MCF 10A (cell line): ENCODE data around the gene TLR10. TPM values are rescaled to one million over a fixed set of nuclear protein-coding genes. Genes with fewer than 3 reads are reported as not detected.
A peak's percentile ranks its signal among the peaks of the same experiment; 100 is the strongest.

Source experiments
- BruUV-seq: library from RNA; stranded (reverse); fragments of 400-500 nt; replicated peaks from 2 replicates; lab custom pipeline; 2021; lab: Mats Ljungman, UMichigan
- CTCF ChIA-PET: fragments of 300-600 bp; sonication (Branson Sonifier 250); formaldehyde crosslinking; extraction: SDS; loops from one replicate; lab custom pipeline; 2021; ENCODE audit warnings: antibody characterized with exemption, inconsistent platforms; lab: Yijun Ruan, JAX
- POLR2A ChIA-PET: fragments of 300-600, 350-650 bp; sonication (Branson Sonifier 250); formaldehyde crosslinking; extraction: SDS; loops from one replicate; lab custom pipeline; 2020; ENCODE audit warnings: antibody characterized with exemption, inconsistent platforms; lab: Yijun Ruan, JAX
- DNase-seq: peaks from one replicate; pipeline ENCODE4 v3.0.0-alpha.2; 2018; ENCODE audit not compliant: unreplicated experiment
- H3K27ac Mint-ChIP-seq: one replicate; pipeline ENCODE4 v1.8.0; 2022; ENCODE audit warnings: mild to moderate bottlenecking, low read depth, mixed read lengths; ENCODE audit not compliant: unreplicated experiment
- H3K27me3 Mint-ChIP-seq: one replicate; pipeline ENCODE4 v1.8.0; 2022; ENCODE audit warnings: mixed read lengths; ENCODE audit not compliant: insufficient read depth, unreplicated experiment
- H3K36me3 Mint-ChIP-seq: one replicate; pipeline ENCODE4 v1.8.0; 2022; ENCODE audit warnings: mild to moderate bottlenecking, moderate library complexity, mixed read lengths; ENCODE audit not compliant: insufficient read depth, unreplicated experiment
- H3K4me1 Mint-ChIP-seq: one replicate; pipeline ENCODE4 v1.8.0; 2022; ENCODE audit warnings: mixed read lengths; ENCODE audit not compliant: insufficient read depth, unreplicated experiment
- H3K4me3 Mint-ChIP-seq: one replicate; pipeline ENCODE4 v1.8.0; 2022; ENCODE audit warnings: mild to moderate bottlenecking, moderate library complexity, mixed read lengths; ENCODE audit not compliant: unreplicated experiment
- H3K9me3 Mint-ChIP-seq: one replicate; pipeline ENCODE4 v1.8.0; 2022; ENCODE audit warnings: mixed read lengths; ENCODE audit not compliant: unreplicated experiment
- intact Hi-C: fragments of 100-400 bp; cut with micrococcal nuclease; formaldehyde crosslinking; loops from 2 replicates; pipeline ENCODE4 v1.14.1; 2022
- total RNA-seq: library from RNA; stranded (reverse); gene quantifications from 2 replicates; pipeline ENCODE4 v1.2.3, GENCODE V29; 2022
- TF ChIP-seq, protein P1 (sequence below): fragments of 200-600 bp; IDR thresholded peaks from one replicate; pipeline ENCODE4 v1.8.0; 2022; ENCODE audit warnings: antibody characterized with exemption, mild to moderate bottlenecking; ENCODE audit not compliant: unreplicated experiment

TLR10 gene
- total RNA-seq, 1 experiment from 2014 or later, result not detected

GRCh38 chr4:38734911-38735310 is 47.9 kb downstream of the TLR10 start:
- DNase-seq, result no peak
- peaks cover 5% of the 10 kb centered on the region for H3K4me1 Mint-ChIP-seq
- H3K27ac Mint-ChIP-seq, result no peak overlapping the region
- no TSS peak for BruUV-seq
- no peak overlapping the region for H3K4me3 Mint-ChIP-seq
- ChIA-PET CTCF (interaction anchor here (0.8 to 1.7 kb wide), 8 partner anchors 16 to 673 kb away, joined by 3 to 11 read pairs (median 4); partner anchors contain the start of gene TLR10), POLR2A (interaction anchor here (1.1 kb wide), 1 partner anchor 16 kb away, joined by 3 read pairs; no protein-coding TSS in a partner anchor)
- peaks cover 13% of the 10 kb centered on the region for H3K9me3 Mint-ChIP-seq
- no peaks in the 10 kb centered on the region for H3K27me3 Mint-ChIP-seq
- intact Hi-C loops, result no loop called here
- no peaks in the 10 kb centered on the region for H3K36me3 Mint-ChIP-seq
- TF ChIP-seq, protein P1, sequence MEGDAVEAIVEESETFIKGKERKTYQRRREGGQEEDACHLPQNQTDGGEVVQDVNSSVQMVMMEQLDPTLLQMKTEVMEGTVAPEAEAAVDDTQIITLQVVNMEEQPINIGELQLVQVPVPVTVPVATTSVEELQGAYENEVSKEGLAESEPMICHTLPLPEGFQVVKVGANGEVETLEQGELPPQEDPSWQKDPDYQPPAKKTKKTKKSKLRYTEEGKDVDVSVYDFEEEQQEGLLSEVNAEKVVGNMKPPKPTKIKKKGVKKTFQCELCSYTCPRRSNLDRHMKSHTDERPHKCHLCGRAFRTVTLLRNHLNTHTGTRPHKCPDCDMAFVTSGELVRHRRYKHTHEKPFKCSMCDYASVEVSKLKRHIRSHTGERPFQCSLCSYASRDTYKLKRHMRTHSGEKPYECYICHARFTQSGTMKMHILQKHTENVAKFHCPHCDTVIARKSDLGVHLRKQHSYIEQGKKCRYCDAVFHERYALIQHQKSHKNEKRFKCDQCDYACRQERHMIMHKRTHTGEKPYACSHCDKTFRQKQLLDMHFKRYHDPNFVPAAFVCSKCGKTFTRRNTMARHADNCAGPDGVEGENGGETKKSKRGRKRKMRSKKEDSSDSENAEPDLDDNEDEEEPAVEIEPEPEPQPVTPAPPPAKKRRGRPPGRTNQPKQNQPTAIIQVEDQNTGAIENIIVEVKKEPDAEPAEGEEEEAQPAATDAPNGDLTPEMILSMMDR, result no peak

- no peaks in the 10 kb centered on the region for H3K27me3 Mint-ChIP-seq
- no peak overlapping the region for H3K4me3 Mint-ChIP-seq
- CTCF ChIA-PET, result interaction anchor here (0.8 to 1.7 kb wide), 7 partner anchors 16 to 672 kb away, joined by 3 to 11 read pairs (median 4); partner anchors contain the start of gene TLR10
- TF ChIP-seq, protein P1, result no peak
- H3K4me1 Mint-ChIP-seq, result peaks cover 5% of the 10 kb centered on the region
- intact Hi-C loops, result no loop called here
- H3K27ac Mint-ChIP-seq, result no peak overlapping the region
- BruUV-seq, result no TSS peak
- peaks cover 13% of the 10 kb centered on the region for H3K9me3 Mint-ChIP-seq
- POLR2A ChIA-PET, result no interaction called here
- H3K36me3 Mint-ChIP-seq, result no peaks in the 10 kb centered on the region
- DNase-seq, result no peak
These were observed 48.3 kb downstream of the TLR10 start for GRCh38 chr4:38734446-38734845.

- ChIA-PET CTCF (interaction anchor here (1.5 kb wide), 1 partner anchor 554 kb away, joined by 9 read pairs; no protein-coding TSS in a partner anchor), POLR2A (no interaction called here)
- intact Hi-C loops, result no loop called here
- Mint-ChIP-seq H3K27me3 (no peaks in the 10 kb centered on the region), H3K27ac (peak overlapping the region; percentile 65), H3K4me3 (no peak overlapping the region), H3K4me1 (peaks cover 8% of the 10 kb centered on the region), H3K9me3 (peaks cover 13% of the 10 kb centered on the region), H3K36me3 (no peaks in the 10 kb centered on the region)
- DNase-seq, result no peak
- TF ChIP-seq, protein P1, result no peak
- BruUV-seq, result no TSS peak
These were observed 49.1 kb downstream of the TLR10 start for GRCh38 chr4:38733663-38734062.

GRCh38 chr4:38730830-38731646 is 51.8 kb downstream of the TLR10 start:
- POLR2A ChIA-PET, result interaction anchor here (0.8 to 1.8 kb wide), 5 partner anchors 64 to 669 kb away, joined by 3 to 11 read pairs (median 5); no protein-coding TSS in a partner anchor
- Mint-ChIP-seq H3K36me3 (no peaks in the 10 kb centered on the region), H3K27me3 (no peaks in the 10 kb centered on the region), H3K27ac (no peak overlapping the region), H3K4me3 (no peak overlapping the region), H3K4me1 (peaks cover 16% of the 10 kb centered on the region), H3K9me3 (peaks cover 13% of the 10 kb centered on the region)
- TF ChIP-seq, protein P1, result peak; percentile 97
- intact Hi-C loops, result loop anchor here (1.0 kb wide), 4 partner anchors 56 to 669 kb away; no protein-coding TSS in a partner anchor
- no TSS peak for BruUV-seq
- peak; percentile 81 for DNase-seq
- CTCF ChIA-PET, result interaction anchor here (0.6 to 8.6 kb wide), 28 partner anchors 8 to 750 kb away, joined by 3 to 145 read pairs (median 4); partner anchors contain the start of gene TLR10
